T-helper 2 cell treated with Interferon-gamma antibody and Interleukin-4, amounts not matched to agents 100 ng/mL and 5 ng/mL, for 36 hours (primary cell): Measurements from ENCODE around the gene CTNNA2. TPM values are rescaled to one million over a fixed set of nuclear protein-coding genes. Genes with fewer than 3 reads are reported as not detected.
"Not testable (repeated sequence)": the region's sequence is repeated elsewhere in the genome, so short reads cannot be mapped to it uniquely, and the experiment has no call there.

ENCODE experiments used
- intact Hi-C: fragments of 100-400 bp; cut with micrococcal nuclease; formaldehyde crosslinking; loops from one replicate; pipeline ENCODE4 v1.15.1; 2023
- total RNA-seq: library from RNA; stranded (reverse); gene quantifications from 2 replicates; pipeline ENCODE4 v1.2.3, GENCODE V29; 2022

Gene CTNNA2
- total RNA-seq, 1 donor from 2014 or later = not detected

- intact Hi-C loops = no loop called here
Observed at GRCh38 chr2:80070587-80070986, 557.7 kb downstream of the CTNNA2 start.

- intact Hi-C loops = no loop called here
Observed at GRCh38 chr2:80071941-80072340, 559.1 kb downstream of the CTNNA2 start.

GRCh38 chr2:80073134-80073561 is 560.3 kb downstream of the CTNNA2 start:
- intact Hi-C loops = no loop called here

GRCh38 chr2:80074321-80075070 is 561.6 kb downstream of the CTNNA2 start:
- intact Hi-C loops = no loop called here

GRCh38 chr2:80075719-80076118 is 562.9 kb downstream of the CTNNA2 start:
- intact Hi-C loops = no loop called here

- intact Hi-C loops = no loop called here
Observed at GRCh38 chr2:80078290-80079036, 565.6 kb downstream of the CTNNA2 start.

- intact Hi-C loops = no loop called here
Observed at GRCh38 chr2:80080957-80081356, 568.1 kb downstream of the CTNNA2 start.

- intact Hi-C loops = no loop called here
Observed at GRCh38 chr2:80086831-80087230, 574.0 kb downstream of the CTNNA2 start.

- intact Hi-C loops = no loop called here
Observed at GRCh38 chr2:80091237-80091636, 578.4 kb downstream of the CTNNA2 start.

- intact Hi-C loops = no loop called here
Observed at GRCh38 chr2:80092474-80092873, 579.6 kb downstream of the CTNNA2 start.

- intact Hi-C loops = not testable (repeated sequence)
Observed at GRCh38 chr2:80098503-80098902, 585.7 kb downstream of the CTNNA2 start.

- intact Hi-C loops = no loop called here
Observed at GRCh38 chr2:80102026-80102425, 589.2 kb downstream of the CTNNA2 start.

GRCh38 chr2:80105015-80105640 is 592.3 kb downstream of the CTNNA2 start:
- intact Hi-C loops = no loop called here

- intact Hi-C loops = no loop called here
Observed at GRCh38 chr2:80111185-80111584, 598.3 kb downstream of the CTNNA2 start.

GRCh38 chr2:80112790-80113189 is 599.9 kb downstream of the CTNNA2 start:
- intact Hi-C loops = no loop called here

GRCh38 chr2:80113399-80113798 is 600.5 kb downstream of the CTNNA2 start:
- intact Hi-C loops = no loop called here

GRCh38 chr2:80114812-80115211 is 602.0 kb downstream of the CTNNA2 start:
- intact Hi-C loops = no loop called here

- intact Hi-C loops = no loop called here
Observed at GRCh38 chr2:80117401-80117800, 604.5 kb downstream of the CTNNA2 start.

- intact Hi-C loops = no loop called here
Observed at GRCh38 chr2:80120866-80121265, 608.0 kb downstream of the CTNNA2 start.

- intact Hi-C loops = no loop called here
Observed at GRCh38 chr2:80122675-80123074, 609.8 kb downstream of the CTNNA2 start.

GRCh38 chr2:80126596-80127189 is 613.8 kb downstream of the CTNNA2 start:
- intact Hi-C loops = no loop called here

- intact Hi-C loops = no loop called here
Observed at GRCh38 chr2:80128080-80128479, 615.2 kb downstream of the CTNNA2 start.
